ENCODE results near the gene RTN4RL1.

Gene RTN4RL1

GRCh38 chr17:2025220-2025621 is at the start of gene RTN4RL1:
TSS of gene RTN4RL1 (minus strand) at chr17:2025334. CDS start at chr17:2024865, 469 bp downstream.
- DNase-seq (ENCODE audit: low read depth in 2 of 2), result peak in 1 of 2 donors; percentile 40

DNA sequence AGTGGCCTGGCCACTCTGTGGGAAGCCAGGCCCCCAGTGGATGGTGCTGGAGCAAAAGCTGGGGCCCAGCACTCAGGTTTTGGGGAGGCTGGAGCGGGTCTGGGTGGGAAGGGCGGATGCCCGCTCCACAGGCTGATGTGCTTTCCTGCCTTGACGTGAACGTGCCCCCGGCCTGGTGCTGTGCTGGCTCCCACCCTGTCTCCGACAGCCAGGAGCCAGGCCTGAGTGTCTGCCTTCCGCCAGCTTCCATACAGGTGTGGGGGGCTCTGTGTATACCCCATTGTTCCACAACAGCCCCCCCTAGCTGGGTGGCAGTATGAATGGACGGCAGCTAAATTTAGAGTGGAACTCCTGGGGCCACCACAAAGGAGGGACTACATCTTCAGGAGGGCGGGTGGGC is 49.8 kb upstream of the RTN4RL1 start:
- no peak for DNase-seq (ENCODE audit: low read depth in 2 of 2)

DNA sequence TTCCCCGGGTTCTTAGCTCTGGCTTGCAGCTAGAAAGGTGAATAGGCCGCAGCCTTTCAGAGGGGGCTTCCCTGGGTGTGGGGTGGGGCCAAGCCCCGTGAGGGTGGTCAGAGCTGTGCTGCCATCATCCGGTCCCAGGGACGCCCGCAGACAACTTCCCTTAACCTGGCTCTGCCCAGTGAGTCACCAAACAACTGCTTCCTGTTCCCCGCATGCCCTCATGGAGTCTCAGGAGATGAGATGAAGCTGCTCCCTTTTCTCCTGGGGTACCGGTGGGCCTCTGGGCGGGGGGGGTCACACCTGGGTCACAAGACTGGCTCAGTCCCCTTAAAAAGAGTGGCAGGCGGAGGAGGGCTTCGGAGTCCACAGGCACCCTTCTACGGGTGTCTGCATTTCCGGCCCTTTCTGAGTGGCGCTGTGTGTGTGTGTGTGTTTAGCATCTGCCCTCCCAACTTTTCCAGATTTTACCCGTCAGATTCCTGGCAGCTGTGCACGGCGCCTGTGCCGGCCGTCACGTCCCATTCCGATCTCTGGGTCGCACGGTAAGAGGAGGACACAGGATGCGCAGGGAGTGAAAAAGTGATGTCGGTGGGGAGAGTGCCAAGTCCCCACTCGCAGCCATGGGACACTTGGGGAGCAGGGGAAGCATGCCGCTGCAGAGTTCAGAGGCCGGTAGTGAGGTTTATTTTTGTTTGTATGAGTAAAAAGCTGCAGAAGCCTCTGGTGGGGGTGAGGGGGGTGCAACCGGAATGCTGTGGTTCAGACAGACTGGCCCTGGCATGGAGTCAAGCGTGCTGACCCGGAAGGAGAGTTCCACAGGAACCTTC is 46.5 kb upstream of the RTN4RL1 start:
- DNase-seq (ENCODE audit: low read depth in 2 of 2), result no peak

- no peak for DNase-seq (ENCODE audit: low read depth in 2 of 2)
Observed at GRCh38 chr17:2071024-2071385, 45.9 kb upstream of the RTN4RL1 start.

- peak in 1 of 2 donors; percentile 69 for DNase-seq (ENCODE audit: low read depth in 2 of 2)
Observed at GRCh38 chr17:2070241-2071023, 45.3 kb upstream of the RTN4RL1 start.

- DNase-seq (ENCODE audit: low read depth in 2 of 2), result no peak
Observed at GRCh38 chr17:2068519-2069051, 43.5 kb upstream of the RTN4RL1 start.

DNA sequence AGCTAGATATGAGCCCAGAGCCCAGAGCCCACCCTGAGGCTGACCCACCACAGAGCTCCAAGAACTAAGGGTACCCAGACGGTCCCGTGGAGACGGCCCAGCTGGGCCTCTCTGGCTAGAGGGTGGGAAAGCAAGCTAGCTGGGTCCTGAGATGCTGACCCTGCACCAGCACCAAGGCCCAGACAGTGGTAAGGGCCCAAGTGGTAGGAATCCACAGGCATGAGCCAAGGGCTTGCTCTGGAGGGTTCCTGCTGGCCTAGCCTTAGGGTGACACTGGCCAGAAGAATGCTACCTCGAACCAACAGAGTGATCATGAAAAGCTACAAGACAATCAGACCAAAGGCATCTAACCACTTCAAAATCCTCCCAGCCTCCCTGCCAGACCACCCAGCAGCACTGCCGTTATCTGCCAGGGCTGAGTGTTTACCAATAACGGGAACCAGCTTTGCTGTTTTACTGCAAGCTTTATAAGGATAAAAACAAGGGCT is 42.9 kb upstream of the RTN4RL1 start:
- DNase-seq (ENCODE audit: low read depth in 2 of 2), result no peak

DNA sequence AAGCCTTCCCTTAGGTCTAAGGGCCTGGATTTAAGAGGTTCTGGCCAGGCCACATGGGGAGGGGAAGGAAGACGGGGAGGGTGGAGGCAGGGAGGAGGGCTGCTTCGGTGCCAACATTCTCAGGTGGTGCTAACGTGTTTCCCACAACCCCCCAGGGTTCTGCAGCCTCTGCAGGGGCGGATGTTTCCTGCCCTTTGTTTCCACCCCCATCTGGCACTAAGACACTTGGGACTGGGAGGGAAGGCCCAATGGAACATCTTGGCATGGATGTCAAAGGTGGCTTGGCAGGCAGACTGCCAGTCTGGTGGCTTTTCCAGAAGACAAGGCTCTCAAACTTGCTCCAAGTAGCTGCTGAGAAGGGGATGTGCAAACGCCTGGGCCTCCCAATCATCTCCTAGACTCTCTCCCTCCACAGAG is 42.5 kb upstream of the RTN4RL1 start:
- DNase-seq (ENCODE audit: low read depth in 2 of 2), result no peak

DNA sequence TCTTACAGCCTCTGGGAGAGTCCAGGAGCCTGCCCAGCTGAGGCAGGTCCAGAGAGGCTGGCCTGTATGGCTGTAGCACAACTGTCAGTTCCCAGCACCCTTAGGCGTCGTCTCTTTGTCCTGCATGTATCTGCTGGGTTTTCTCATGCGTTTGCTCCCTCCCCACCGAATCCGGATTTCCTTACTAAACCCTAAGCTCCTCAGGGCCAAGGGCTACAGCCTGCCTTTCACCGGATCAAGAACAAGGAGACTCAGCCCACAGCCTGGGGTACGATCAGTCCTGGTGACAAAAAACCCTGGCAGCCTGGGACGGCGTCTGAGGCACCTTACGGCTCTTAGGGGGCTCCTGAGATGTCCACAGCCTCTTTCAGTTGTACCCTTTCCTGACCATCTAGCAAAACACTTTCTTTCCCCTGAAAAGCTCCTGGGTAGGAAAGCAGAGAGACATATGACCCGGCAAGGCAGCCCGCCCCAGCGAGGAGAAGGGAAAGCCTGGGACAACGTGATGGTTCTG is 42.0 kb upstream of the RTN4RL1 start:
- DNase-seq (ENCODE audit: low read depth in 2 of 2), result no peak

- DNase-seq (ENCODE audit: low read depth in 2 of 2), result no peak
Observed at GRCh38 chr17:2065949-2066400, 40.8 kb upstream of the RTN4RL1 start.

DNA sequence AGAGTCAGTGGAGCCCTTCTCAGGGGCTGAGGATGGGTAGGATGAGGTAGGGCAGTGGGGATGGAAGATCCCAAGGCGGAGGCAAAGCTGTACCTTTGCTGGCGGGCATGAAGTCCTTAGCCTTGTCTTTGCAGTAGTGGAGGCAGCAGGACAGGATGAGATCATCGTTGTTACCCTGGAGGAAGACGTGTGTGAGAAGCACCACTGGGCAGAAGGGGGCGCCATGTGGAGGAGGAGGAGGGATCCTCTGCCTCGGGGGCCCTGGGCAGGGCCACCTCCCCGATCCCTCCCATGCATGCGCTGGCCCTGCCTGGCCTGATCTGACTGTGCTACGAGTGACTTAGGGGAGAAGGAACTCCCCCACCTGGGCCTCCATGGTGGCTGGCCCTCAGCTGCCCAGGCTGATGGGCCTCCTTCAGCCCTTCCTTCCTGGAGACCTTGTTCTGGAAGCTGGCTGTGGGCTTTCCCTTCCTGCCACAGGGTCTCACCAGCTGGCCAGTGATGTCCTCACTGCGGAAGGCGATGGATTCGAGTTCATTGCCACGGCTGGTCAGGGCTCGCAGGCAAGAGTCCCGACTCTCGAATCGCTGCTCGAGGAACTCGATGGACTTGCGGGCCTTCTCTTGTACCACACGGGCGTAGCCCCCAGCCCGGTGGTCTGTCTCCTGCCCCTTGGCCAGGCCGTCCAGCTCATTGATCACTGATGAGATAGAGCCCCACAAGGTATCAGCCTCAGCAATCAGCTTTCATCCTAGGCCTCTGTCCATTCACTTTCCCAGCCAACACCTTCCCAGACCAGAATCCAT is 40.0 kb upstream of the RTN4RL1 start:
- DNase-seq (ENCODE audit: low read depth in 2 of 2), result peak in 1 of 2 donors; percentile 68

DNA sequence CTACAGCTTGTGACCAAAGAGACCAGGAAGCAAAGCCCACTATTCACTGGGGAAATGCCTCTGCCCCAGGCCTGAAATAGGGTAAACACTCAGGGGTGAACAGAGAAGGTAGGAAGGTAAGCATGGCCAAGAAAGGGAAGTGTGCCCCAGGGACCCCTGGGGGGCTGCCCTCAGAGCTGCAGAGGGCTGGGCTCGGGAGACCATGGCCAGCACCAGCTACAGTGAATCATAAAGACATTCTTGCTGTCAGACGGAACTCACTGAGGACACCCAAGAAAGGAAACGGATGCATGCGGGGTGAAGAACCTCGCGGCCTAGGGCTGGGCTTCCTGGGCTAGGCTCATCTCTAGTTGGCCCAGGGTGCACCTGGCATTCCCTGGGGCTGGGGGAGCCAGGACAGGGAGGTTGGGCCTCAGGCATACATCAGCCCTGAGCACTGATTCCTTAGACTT is 39.4 kb upstream of the RTN4RL1 start:
- no peak for DNase-seq (ENCODE audit: low read depth in 2 of 2)

DNA sequence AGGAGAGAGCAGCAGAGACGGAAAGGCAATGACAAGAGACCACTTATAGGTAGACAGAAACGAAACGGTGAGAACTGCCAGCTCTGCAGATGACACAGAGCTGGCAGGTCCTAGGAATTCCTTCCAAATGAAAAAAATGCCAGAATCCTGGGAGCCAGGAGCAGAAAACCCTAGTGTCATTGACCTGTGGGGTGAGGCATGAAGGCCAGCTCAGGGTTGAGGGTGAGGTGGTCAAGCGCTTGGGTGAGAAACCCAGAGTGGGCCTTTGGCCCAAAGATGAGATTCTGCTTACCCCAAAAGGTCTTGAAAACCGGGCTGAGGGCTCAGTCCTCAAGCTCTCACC is 39.0 kb upstream of the RTN4RL1 start:
- DNase-seq (ENCODE audit: low read depth in 2 of 2), result no peak

GRCh38 chr17:2063261-2064146 is 38.4 kb upstream of the RTN4RL1 start:
- no peak for DNase-seq (ENCODE audit: low read depth in 2 of 2)

- DNase-seq (ENCODE audit: low read depth in 2 of 2), result no peak
Observed at GRCh38 chr17:2062571-2063183, 37.5 kb upstream of the RTN4RL1 start.

DNA sequence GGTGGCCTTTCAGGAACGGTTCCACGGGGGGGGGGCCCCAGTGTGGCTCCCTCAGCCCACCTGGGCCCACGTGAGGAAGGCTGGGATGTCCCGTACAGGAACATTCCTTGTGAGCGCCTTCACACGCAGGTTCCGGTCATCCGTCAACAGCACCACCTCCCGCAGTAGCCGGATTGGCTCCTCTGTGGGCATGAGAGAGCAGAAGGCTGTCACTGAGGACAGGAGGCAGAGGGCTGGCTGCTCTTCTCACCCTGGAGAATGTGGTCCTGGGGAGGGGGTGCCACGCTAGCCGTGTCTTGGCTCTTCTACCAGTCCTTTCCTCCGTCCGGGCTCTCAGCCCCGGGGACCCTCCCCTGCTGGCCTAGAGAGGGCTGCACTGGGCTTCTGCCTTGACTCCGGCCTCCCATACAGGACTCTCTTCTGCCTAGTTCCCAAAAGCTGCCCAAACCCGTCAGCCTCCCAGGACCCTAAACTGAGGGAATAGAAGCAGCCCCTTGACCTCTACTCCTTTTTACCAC is 36.4 kb upstream of the RTN4RL1 start:
- no peak for DNase-seq (ENCODE audit: low read depth in 2 of 2)

DNA sequence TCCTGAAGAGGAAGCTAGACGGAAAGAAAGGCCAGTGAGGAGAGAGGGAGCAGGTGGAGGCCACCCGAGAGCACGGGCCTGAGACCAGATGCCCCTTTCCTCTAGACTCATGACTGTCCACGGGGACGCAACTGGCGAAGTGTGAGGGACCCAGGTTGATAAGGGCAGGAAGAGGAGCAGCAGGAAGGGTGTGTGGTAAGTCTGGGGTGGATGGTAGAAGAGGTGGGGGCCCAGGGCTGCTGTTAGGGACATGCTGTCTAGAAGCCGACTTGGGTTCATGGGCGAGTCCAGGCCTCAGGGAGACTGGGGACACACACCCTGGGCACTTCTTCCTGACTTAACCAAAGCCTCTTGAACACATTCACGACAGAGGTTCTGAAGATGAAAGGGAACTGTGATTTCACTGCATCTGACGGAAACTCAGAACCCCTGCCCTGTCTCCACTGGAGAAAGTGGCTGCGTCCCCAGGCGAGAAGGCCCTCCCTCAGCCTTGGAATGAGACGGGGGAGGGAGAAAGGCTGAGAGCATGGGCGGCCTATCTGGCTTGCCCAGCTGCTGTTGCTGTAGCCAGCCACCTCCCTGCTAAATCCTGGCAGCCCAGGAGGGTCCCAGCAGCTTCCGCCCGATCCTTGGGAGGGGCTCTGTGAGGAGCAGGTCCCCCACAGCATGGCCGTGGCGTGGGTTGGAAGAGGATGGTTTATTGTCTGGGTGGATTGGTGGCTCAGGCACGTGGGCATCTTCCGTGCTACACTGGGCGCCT is 35.7 kb upstream of the RTN4RL1 start:
- DNase-seq (ENCODE audit: low read depth in 2 of 2), result no peak

- DNase-seq (ENCODE audit: low read depth in 2 of 2), result no peak
Observed at GRCh38 chr17:2060385-2060658, 35.2 kb upstream of the RTN4RL1 start.
